GM12878 (cell line): ENCODE measurements around the gene PDE4DIP. TPM values are rescaled to one million over a fixed set of nuclear protein-coding genes. Genes with fewer than 3 reads are reported as not detected.
"Not testable (repeated sequence)": the region's sequence is repeated elsewhere in the genome, so short reads cannot be mapped to it uniquely, and the experiment has no call there.

ENCODE experiments used
- ATAC-seq: fragments of 200-7000 bp; cut with Tn5 transposase; 3 replicates; pipeline ENCODE4 v1.9.1; 2020; ENCODE audit warnings: mild to moderate bottlenecking, moderate library complexity
- BruUV-seq: library from RNA; stranded (reverse); fragments of 400-500 nt; replicated peaks from 2 replicates; lab custom pipeline; 2021; lab: Mats Ljungman, UMichigan
- CTCF ChIA-PET: fragments of 300-600 bp; sonication (Branson Sonifier 250); formaldehyde crosslinking; extraction: SDS; loops from one replicate; lab custom pipeline; 2021; ENCODE audit warnings: inconsistent platforms; lab: Yijun Ruan, JAX
- POLR2A ChIA-PET: fragments of 350-600 bp; formaldehyde crosslinking; extraction: SDS; loops from one replicate; lab custom pipeline; 2021; ENCODE audit warnings: inconsistent platforms; lab: Charles Lee
- RAD21 ChIA-PET: fragments of 300-600 bp; sonication (Branson Sonifier 250); formaldehyde crosslinking; loops from one replicate; lab custom pipeline; 2023; ENCODE audit warnings: antibody characterized with exemption; ENCODE audit not compliant: unreplicated experiment; lab: Charles Lee
- SMC1A ChIA-PET: fragments of 300-600 bp; sonication (Branson Sonifier 250); formaldehyde crosslinking; loops from one replicate; lab custom pipeline; 2023; ENCODE audit not compliant: unreplicated experiment, uncharacterized antibody; lab: Charles Lee
- DNase-seq: peaks from one replicate; pipeline ENCODE4 v3.0.0-alpha.2; 2011; ENCODE audit warnings: low read depth, low spot score
- FAIRE-seq: peaks from 3 replicates; lab custom pipeline; 2011; peaks lifted over from hg19 to GRCh38; lab: Jason Lieb, UNC
- H2AFZ ChIP-seq: 2 replicates; pipeline ENCODE4 v1.6.0; 2011; ENCODE audit warnings: low read depth, low read length, control low read depth; ENCODE audit not compliant: control insufficient read depth
- H3K27ac ChIP-seq: 2 replicates; pipeline ENCODE4 v1.5.1; 2011; ENCODE audit warnings: control low read depth; ENCODE audit not compliant: control insufficient read depth, insufficient read depth
- H3K27me3 ChIP-seq, 2 experiments: replicated peaks in 1 of 2; 2 replicates each; pipeline versions ENCODE4 v1.6.0 to v1.6.1; 2011; ENCODE audit warnings: low read length in 1 of 2; ENCODE audit not compliant: control insufficient read depth in 2 of 2, insufficient read depth in 2 of 2
- H3K36me3 ChIP-seq, 2 experiments: 2 replicates each; pipeline ENCODE4 v1.5.1; 2011; ENCODE audit warnings: low read length in 1 of 2; ENCODE audit not compliant: control insufficient read depth in 2 of 2, insufficient read depth in 2 of 2
- H3K4me1 ChIP-seq: 2 replicates; pipeline ENCODE4 v1.6.1; 2011; ENCODE audit warnings: mild to moderate bottlenecking, low read length, moderate library complexity, mixed read lengths; ENCODE audit not compliant: control insufficient read depth, insufficient read depth
- H3K4me2 ChIP-seq: 2 replicates; pipeline ENCODE4 v1.6.0; 2011; ENCODE audit warnings: control low read depth; ENCODE audit not compliant: control insufficient read depth, insufficient read depth
- H3K4me3 ChIP-seq: fragments of 200-600 bp; sonication (generic); 2 replicates; pipeline ENCODE4 v1.5.1; 2016
- H3K79me2 ChIP-seq: 2 replicates; pipeline ENCODE4 v1.6.0; 2011; ENCODE audit warnings: low read length; ENCODE audit not compliant: control insufficient read depth, insufficient read depth
- H3K9ac ChIP-seq: 2 replicates; pipeline ENCODE4 v1.8.0; 2011; ENCODE audit warnings: low read length, control low read depth, mixed read lengths; ENCODE audit not compliant: control insufficient read depth, insufficient read depth
- H3K9me3 ChIP-seq: replicated peaks from 3 replicates; pipeline ENCODE4 v1.5.1; 2011; ENCODE audit warnings: mild to moderate bottlenecking, low read length; ENCODE audit not compliant: control insufficient read depth, insufficient read depth
- H4K20me1 ChIP-seq: 2 replicates; pipeline ENCODE4 v1.6.0; 2011; ENCODE audit not compliant: control insufficient read depth, insufficient read depth
- WGBS: methylation state at CpG from one replicate; pipeline ENCODE4 v1.1.6; 2016; ENCODE audit warnings: low lambda C conversion rate; ENCODE audit not compliant: insufficient replicate concordance, insufficient coverage; ENCODE audit errors: missing lambda C conversion rate; 5-methylcytosine and 5-hydroxymethylcytosine counted together
- in situ Hi-C: fragments of 300-500 bp; cut with MboI; formaldehyde crosslinking; loops from 9 replicates; pipeline ENCODE4 v1.14.3; 2018; ENCODE audit warnings: mixed read lengths
- intact Hi-C: fragments of 100-400 bp; cut with micrococcal nuclease; formaldehyde crosslinking; loops from one replicate; pipeline ENCODE4 v1.14.2; 2022; ENCODE audit not compliant: unreplicated experiment
- polyA plus RNA-seq, 11 experiments: library from polyadenylated mRNA; depleted of rRNA in 4 of 11; unstranded in 6 of 11; stranded (reverse) in 5 of 11; fragments of >200 nt; fragmentation: Nextera tagmentation in 4 of 11; fragmentation: Illumina TruSeq in 1 of 11; extraction: Ambion mirVana in 4 of 11; extraction: Trizol in 1 of 11; gene quantifications; 1 replicate in 1 of 11; 2 replicates in 10 of 11; pipeline versions ENCODE4 v1.2.1 to v1.2.3, GENCODE V29; 2011 to 2016; ENCODE audit warnings: inconsistent platforms in 2 of 11, missing spikeins in 2 of 11, low read depth in 1 of 11
- total RNA-seq, 4 experiments: library from RNA; depleted of rRNA in 3 of 4; stranded (reverse); fragments of >200 nt in 3 of 4; fragmentation: Illumina TruSeq in 1 of 4; extraction: Trizol in 1 of 4; gene quantifications; 2 replicates each; pipeline versions ENCODE4 v1.2.1 to v1.2.3, GENCODE V29; 2013 to 2021

Gene PDE4DIP
- total and polyA plus RNA-seq, 10 of the 15 experiments (the other 5 are each of a cell fraction or from before 2014, with no cell fraction given), result 3.5 to 9.0 (median 5.4) TPM

GRCh38 chr1:148828962-148829361, 15.3 kb upstream of the PDE4DIP start:
- H3K36me3 ChIP-seq, in situ Hi-C loops, RAD21 ChIA-PET, DNase-seq, BruUV-seq, H3K27me3 ChIP-seq, POLR2A ChIA-PET, H3K9me3 ChIP-seq, H3K4me3 ChIP-seq, intact Hi-C loops, FAIRE-seq, H4K20me1 ChIP-seq, CTCF ChIA-PET, SMC1A ChIA-PET, H3K4me2 ChIP-seq, H3K27ac ChIP-seq, H3K4me1 ChIP-seq, H2AFZ ChIP-seq, ATAC-seq, H3K79me2 ChIP-seq, H3K9ac ChIP-seq: not testable (repeated sequence)

GRCh38 chr1:148829365-148829764, 14.9 kb upstream of the PDE4DIP start:
- ATAC-seq, result not testable (repeated sequence)

GRCh38 chr1:148841262-148841661, 3.0 kb upstream of the PDE4DIP start:
- H3K9ac ChIP-seq, in situ Hi-C loops, DNase-seq, H3K27ac ChIP-seq, H3K4me2 ChIP-seq, H3K79me2 ChIP-seq, POLR2A ChIA-PET, H3K27me3 ChIP-seq, BruUV-seq, H3K4me1 ChIP-seq, ATAC-seq, intact Hi-C loops, FAIRE-seq, H3K4me3 ChIP-seq, H3K36me3 ChIP-seq, H3K9me3 ChIP-seq, CTCF ChIA-PET, H2AFZ ChIP-seq, SMC1A ChIA-PET, RAD21 ChIA-PET, H4K20me1 ChIP-seq: not testable (repeated sequence)
- 0% methylated on average over 1 of the region's 1 CpG for WGBS

More at GRCh38 chr1:148829365-148829764, 14.9 kb upstream of the PDE4DIP start:
- H3K27ac ChIP-seq, POLR2A ChIA-PET, H3K36me3 ChIP-seq, intact Hi-C loops, H3K4me2 ChIP-seq, FAIRE-seq, BruUV-seq, in situ Hi-C loops, H3K9me3 ChIP-seq, H3K79me2 ChIP-seq, CTCF ChIA-PET, H4K20me1 ChIP-seq, H3K27me3 ChIP-seq, DNase-seq, H3K9ac ChIP-seq, H2AFZ ChIP-seq, H3K4me3 ChIP-seq, RAD21 ChIA-PET, H3K4me1 ChIP-seq, SMC1A ChIA-PET: not testable (repeated sequence)
- WGBS, result no CpG with 5 or more reads among the region's 3 CpGs

- H3K9me3 ChIP-seq, H3K27ac ChIP-seq, H3K4me2 ChIP-seq, H3K36me3 ChIP-seq, SMC1A ChIA-PET, RAD21 ChIA-PET, intact Hi-C loops, BruUV-seq, H4K20me1 ChIP-seq, H3K4me3 ChIP-seq, H3K4me1 ChIP-seq, H3K9ac ChIP-seq, H2AFZ ChIP-seq, FAIRE-seq, POLR2A ChIA-PET, H3K27me3 ChIP-seq, in situ Hi-C loops, CTCF ChIA-PET, H3K79me2 ChIP-seq, DNase-seq: not testable (repeated sequence)
- WGBS, result no CpG with 5 or more reads among the region's 14 CpGs
- peak; percentile 55 for ATAC-seq
Observed at GRCh38 chr1:148844651-148845050, 423 bp downstream of the PDE4DIP start.
